GM19193 (cell line): ENCODE data around the gene FRMD4B.

Source experiments
- POLR2A ChIP-seq: IDR thresholded peaks from 4 replicates; pipeline ENCODE4 v1.6.1; 2011; ENCODE audit not compliant: insufficient read depth, insufficient read length; ENCODE audit errors: extremely low read depth

Gene FRMD4B

GRCh38 chr3:69259125-69259524 is 126.8 kb downstream of the FRMD4B start:
- TF ChIP-seq POLR2A: no peak

GRCh38 chr3:69255928-69256327 is 130.0 kb downstream of the FRMD4B start:
- TF ChIP-seq POLR2A: no peak

- TF ChIP-seq POLR2A: no peak
These were observed 131.5 kb downstream of the FRMD4B start for GRCh38 chr3:69254351-69254750.

GRCh38 chr3:69252631-69253030 is 133.3 kb downstream of the FRMD4B start:
- TF ChIP-seq POLR2A: no peak

- TF ChIP-seq POLR2A: no peak
These were observed 133.7 kb downstream of the FRMD4B start for GRCh38 chr3:69252141-69252540.

- TF ChIP-seq POLR2A: no peak
These were observed 134.6 kb downstream of the FRMD4B start for GRCh38 chr3:69251078-69251805.

GRCh38 chr3:69250014-69250413 is 135.9 kb downstream of the FRMD4B start:
- no peak for TF ChIP-seq POLR2A

- TF ChIP-seq POLR2A: no peak
These were observed 136.9 kb downstream of the FRMD4B start for GRCh38 chr3:69249001-69249400.

GRCh38 chr3:69248436-69248835 is 137.5 kb downstream of the FRMD4B start:
- TF ChIP-seq POLR2A: no peak

- TF ChIP-seq POLR2A: no peak
These were observed 139.3 kb downstream of the FRMD4B start for GRCh38 chr3:69246612-69247011.

GRCh38 chr3:69244039-69244438 is 141.8 kb downstream of the FRMD4B start:
- TF ChIP-seq POLR2A: no peak

GRCh38 chr3:69241769-69242168 is 144.1 kb downstream of the FRMD4B start:
- TF ChIP-seq POLR2A: no peak

- no peak for TF ChIP-seq POLR2A
These were observed 145.0 kb downstream of the FRMD4B start for GRCh38 chr3:69240651-69241568.

- TF ChIP-seq POLR2A: no peak
These were observed 146.8 kb downstream of the FRMD4B start for GRCh38 chr3:69239063-69239462.

- no peak for TF ChIP-seq POLR2A
These were observed 148.8 kb downstream of the FRMD4B start for GRCh38 chr3:69236812-69237707.
